HTR-8/SVneo (cell line): Measurements from ENCODE around the gene SCG3.

Experiments used
- DNase-seq: peaks from one replicate; pipeline ENCODE4 v3.0.0; 2011; ENCODE audit warnings: low spot score, mixed read lengths; ENCODE audit not compliant: insufficient read length
- FAIRE-seq: peaks from 2 replicates; lab custom pipeline; 2011; peaks lifted over from hg19 to GRCh38; lab: Jason Lieb, UNC

Gene SCG3

DNA sequence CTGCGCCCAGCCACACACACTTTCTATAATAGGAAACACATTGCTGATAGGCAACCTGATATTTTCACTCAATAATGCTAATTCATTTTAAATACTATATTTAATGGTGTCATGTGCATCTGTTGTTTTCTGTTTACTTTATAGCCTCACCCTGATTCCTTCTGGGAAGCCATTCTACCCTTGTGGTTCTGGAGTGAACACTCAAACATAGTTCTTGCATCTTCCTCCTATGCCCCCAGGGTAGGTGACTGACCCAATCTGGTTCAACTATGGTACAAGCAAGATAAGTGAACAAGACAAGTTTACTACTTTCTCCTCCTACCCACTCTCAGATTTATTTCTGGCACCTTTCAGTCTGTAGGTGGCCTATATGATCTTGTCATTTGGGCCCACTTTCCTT, 4.3 kb upstream of the SCG3 start:
- no peak for DNase-seq
- no peak for FAIRE-seq

- DNase-seq: no peak
- no peak for FAIRE-seq
These were observed 3.9 kb upstream of the SCG3 start for GRCh38 chr15:51677452-51677851.

DNA sequence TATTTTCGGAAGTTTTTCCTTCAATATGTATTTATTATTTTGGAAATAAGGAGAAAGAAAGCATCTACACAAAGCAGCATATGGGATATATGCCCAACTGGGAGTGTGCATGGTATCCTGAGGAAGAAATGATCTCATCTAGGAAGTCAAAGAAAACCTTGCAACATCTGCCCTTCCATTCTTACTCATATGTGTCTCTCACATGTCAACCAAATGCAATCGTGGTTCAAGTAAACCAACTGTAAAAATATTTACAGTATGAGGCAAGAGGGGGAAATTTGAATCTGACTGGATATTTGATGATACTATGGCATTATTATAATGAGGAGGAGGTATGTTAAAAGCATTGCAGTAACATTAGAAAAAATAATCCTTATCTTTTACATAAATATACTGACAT, 3.2 kb upstream of the SCG3 start:
- FAIRE-seq: no peak
- no peak for DNase-seq

GRCh38 chr15:51680321-51680720, 982 bp upstream of the SCG3 start:
- no peak for DNase-seq
- FAIRE-seq: no peak

DNA sequence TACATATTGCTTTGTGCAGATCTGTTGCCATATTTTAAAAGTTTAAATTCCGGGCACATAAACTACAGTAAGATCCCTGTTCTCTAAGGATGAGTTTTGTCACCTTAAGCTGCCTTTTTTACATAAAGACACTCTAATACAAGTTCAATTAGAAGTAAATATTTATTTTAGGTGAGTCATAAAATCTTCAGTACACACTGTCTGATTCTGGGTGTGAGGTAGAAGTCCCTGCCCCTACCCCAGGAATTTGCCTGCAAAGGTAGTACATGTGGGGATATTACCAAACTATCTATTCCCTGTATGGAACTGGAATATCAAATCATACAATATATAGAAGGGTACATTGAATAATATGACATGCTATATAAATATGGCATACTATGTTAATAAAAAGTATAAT, 6.3 kb downstream of the SCG3 start:
- FAIRE-seq (no peak), DNase-seq (no peak)

DNA sequence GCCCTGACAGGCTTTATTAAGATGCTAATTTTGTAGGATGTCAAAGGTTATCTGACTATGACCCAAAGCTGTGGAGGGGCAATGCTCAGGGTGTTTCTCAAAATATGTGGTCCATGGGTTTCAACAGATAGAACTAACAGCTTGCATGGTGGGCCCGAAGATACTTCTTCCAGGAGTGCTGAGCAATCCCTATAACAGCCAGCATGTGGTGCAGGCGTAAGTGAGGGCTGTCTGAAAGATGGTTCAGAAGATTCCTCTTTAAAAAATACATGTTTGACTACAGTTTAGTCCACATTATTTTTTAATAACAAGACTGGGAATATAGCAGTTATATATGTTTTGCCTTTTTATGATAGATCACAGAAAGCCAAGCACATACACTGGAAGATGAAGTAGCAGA, 7.6 kb downstream of the SCG3 start:
- FAIRE-seq (no peak), DNase-seq (no peak)

- DNase-seq (no peak), FAIRE-seq (no peak)
These were observed 10.9 kb downstream of the SCG3 start for GRCh38 chr15:51692154-51692553.

DNA sequence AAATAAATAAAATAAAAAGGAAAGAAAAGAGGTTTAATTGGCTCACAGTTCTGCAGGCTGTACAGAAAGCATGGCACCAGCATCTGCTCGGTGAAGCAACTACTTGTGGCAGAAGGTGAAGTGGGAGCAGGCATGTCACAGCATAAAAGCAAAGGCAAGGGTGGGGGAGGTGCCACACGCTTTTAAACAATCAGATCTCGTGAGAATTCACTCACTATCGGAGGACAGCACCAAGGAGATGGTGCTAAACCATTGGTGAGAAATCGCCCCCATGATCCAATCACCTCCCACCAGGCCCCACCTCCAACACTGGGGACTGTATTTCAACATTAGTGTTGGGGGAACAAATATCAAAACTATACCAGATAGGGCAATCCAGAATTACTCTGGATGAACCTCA, 15.3 kb downstream of the SCG3 start:
- DNase-seq (no peak), FAIRE-seq (no peak)

DNA sequence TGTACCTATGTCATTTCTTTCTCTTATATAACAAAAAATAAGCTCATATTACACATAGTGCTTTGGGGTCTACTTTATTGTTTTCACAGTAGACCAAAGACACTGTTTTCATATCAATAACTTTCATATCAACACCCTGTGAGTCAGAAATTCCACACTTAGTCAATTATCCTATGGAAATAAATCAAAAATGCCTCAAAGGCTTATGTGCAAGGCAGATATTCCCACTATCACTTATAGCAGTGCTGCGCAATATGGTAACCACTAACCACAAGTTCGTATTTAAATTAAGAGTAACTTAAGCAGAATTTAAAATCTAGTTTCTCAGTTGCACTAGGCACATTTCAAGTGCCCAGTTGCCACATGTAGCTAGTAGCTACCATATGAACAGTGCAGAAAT, 15.9 kb downstream of the SCG3 start:
- DNase-seq (no peak), FAIRE-seq (no peak)

DNA sequence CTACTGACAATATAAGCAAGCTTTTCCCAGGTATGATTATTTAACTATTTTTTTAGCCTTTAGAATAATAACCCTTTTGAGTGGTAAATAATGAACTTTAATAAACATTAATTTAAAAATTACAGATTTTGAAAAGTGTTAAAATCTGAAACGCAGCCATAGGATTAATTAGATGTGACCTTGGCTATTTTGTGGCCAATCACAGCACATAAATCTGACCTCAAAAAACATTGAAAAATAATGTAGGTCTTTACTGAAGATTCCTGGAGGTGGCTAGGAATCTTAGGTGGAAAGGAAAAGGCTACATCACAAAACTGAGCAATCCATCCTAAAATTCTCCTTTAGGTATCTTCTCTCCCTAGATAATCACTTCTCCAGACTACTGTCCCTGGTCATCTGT, 18.1 kb downstream of the SCG3 start:
- DNase-seq (no peak), FAIRE-seq (no peak)

DNA sequence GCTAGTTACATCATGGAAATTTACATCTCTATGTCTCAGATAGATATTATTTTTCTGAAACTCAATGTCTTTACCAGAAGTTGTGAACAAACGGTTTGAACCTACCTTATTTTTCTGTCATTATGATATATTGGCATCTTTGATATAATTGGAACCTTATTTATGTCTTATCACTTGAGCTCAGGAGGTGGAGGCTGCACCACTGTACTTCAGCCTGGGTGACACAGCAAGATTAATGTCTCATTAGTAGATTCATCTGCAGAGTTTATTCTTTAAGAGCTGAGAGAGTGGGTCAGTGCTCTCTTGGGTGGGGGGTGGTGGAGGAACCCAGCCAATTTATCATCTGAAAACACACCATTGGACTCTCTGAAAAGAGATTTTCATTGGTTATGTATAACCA, 21.4 kb downstream of the SCG3 start:
- FAIRE-seq: no peak

DNA sequence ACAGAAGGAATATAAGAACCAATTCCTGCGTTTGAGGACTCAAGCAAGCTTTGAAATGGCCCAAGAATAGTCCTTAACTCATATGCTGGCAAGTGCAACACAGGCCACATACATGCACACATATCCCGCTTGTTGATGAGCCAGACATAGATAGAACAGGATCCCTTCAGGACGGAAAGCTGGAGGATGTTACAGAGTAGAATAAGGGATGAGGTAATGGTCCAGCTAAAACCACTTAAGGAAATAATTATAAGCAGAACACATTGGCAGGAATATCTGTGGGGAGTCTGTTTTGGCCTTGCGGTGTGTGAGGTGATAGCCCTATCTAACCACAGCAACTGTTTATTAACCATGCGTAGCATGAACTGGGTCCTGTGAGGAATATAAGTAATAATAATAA, 25.0 kb downstream of the SCG3 start:
- FAIRE-seq (no peak), DNase-seq (no peak)

More for the DNA sequence above, 21.4 kb downstream of the SCG3 start:
- DNase-seq: no peak

DNA sequence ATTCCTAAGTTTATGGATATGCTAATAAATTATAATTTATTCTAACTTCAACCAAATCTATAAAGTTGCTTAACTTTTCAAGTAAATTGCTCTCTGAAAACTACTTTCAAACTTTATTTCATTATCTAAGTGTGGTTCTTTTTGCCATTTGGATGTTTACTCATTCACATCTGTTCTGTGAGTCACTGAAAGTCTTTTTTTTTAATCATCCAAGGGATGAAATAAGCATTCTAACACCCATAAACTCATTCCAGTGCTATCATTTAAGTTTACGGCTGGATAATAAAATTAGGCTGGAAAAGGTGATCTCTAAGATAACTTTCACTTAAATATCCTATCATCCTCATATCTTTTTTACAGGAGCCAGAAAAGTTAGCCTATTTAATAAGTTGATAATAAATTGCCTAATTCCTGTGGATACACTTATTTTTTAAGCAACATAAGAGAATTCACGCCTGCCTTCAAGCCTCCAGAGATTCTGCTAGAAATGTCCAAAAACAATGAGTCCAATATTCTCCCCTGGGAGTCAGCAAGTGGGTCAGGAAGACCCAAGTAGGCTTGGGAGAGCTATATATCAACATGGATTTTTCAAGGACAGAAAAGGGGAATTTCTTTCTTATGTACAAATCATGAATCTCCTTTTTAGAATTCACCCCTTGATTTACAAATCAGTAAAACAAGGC, 25.8 kb downstream of the SCG3 start:
- DNase-seq: no peak
- no peak for FAIRE-seq

DNA sequence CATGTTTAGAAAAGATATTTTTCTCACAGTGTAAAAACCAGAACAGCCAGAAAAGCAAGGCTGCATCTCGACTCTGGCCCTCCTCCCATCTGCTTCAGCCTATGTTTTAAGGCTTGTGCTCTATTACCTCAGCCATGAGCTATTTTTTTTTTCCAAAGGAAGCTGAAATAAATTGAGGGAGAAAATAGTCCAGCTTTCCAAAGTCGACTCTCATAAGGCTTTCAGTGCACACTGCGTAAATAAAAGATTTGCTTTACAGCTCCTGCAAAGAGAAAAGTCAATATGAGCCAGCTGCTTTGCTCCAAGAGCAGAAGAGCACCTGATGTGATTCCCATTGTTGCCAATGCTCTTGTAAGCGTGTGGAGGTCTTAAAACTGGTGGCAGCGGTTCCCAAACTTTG, 26.7 kb downstream of the SCG3 start:
- no peak for DNase-seq
- no peak for FAIRE-seq

GRCh38 chr15:51709031-51709430, 27.7 kb downstream of the SCG3 start:
- no peak for DNase-seq
- no peak for FAIRE-seq

DNA sequence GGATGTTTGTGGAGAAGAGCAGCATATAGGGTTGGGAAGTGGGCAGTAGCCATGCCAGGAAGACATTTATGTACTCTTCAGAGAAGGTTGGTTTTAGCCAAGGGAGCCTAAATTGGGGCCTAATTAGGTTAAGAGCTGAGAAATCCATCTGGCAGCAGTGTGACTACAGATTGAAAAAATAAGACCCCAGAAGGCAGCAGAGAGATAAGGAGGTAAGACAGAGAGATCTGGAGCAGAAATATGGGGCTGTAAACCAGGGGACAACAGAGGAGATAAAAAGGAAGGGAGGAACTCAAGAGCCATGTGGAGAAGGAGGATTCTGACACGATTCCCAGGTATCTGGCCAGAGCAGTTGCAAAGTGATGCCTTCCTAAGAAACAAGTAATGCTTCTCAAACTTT, 32.9 kb downstream of the SCG3 start:
- DNase-seq (no peak), FAIRE-seq (no peak)

GRCh38 chr15:51714911-51715310, 33.6 kb downstream of the SCG3 start:
- no peak for DNase-seq

GRCh38 chr15:51718219-51718618, 36.9 kb downstream of the SCG3 start:
- DNase-seq (no peak), FAIRE-seq (no peak)

More at GRCh38 chr15:51714911-51715310, 33.6 kb downstream of the SCG3 start:
- FAIRE-seq: no peak

DNA sequence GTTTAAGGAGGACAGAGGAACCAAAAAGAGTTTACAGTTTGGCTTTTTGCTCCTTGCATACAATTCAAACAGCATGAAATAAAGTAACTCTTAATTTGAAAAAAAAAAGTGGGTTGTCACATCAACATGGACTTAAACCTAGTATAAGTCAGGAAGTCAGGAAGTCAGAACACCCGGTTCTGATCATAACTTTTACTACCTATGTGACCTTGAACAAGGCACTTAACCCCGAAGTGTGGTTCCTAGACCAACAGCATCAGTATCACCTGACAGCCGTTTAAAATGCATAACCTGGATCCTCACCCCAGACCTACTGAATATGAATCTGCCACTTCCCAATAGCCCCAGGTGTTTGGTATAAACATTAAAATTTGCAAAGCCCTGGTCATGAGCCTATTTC, 37.4 kb downstream of the SCG3 start:
- DNase-seq: no peak
- FAIRE-seq: no peak

GRCh38 chr15:51720201-51720995, 39.1 kb downstream of the SCG3 start:
- FAIRE-seq: no peak
- DNase-seq: no peak

DNA sequence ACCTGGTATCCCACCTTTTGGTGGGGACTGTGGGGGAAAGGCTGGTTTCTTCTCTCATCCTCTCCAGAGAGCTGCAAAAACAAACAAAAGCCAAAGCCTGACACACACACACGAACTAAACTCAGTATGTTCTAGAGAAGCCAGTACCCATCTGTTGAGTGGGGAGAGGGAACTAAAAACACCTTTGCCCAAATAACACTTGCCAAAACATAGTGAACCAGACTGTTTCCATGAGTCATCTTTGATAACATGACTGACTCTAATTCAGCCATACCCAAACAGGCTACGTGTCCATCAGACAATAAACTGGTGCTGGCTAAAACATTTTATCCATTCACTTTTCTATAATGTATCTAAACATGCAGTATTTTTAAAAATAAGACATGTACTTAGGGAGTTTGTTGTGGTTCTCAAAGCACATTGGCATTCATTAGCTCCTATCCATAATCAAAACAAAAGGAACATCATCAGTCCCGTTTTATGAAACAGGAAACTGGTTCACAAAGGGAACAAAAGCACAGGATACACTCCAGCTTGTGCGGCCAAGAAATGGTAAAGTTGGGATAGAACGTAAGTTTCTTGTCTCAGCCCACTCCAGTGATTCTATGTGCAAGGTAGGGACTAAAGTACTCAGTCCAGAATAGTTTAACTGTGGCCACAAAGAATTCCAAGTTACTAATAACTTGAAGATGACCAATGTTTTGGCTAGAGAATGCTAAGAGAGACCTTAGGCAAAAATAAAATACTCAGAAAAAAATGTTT, 40.1 kb downstream of the SCG3 start:
- DNase-seq: no peak
- FAIRE-seq: no peak
